HG03378 (cell line): ENCODE measurements around the gene NUFIP1.
A peak's percentile ranks its signal among the peaks of the same experiment; 100 is the strongest.
"Not testable (repeated sequence)": the region's sequence is repeated elsewhere in the genome, so short reads cannot be mapped to it uniquely, and the experiment has no call there.

Experiments used
- ATAC-seq: cut with Tn5 transposase; IDR thresholded peaks from one replicate; pipeline ENCODE4 v1.9.1; 2021; ENCODE audit warnings: mild to moderate bottlenecking, moderate library complexity; ENCODE audit not compliant: unreplicated experiment

Gene NUFIP1

GRCh38 chr13:44989071-44989889, at the start of gene NUFIP1, which contains the start of gene GPALPP1:
Gene NUFIP1, minus strand, starts transcription at chr13:44989471. Its CDS starts 35 bp downstream, at chr13:44989436.
Gene GPALPP1, plus strand, starts transcription at chr13:44989538. Its CDS starts 117 bp downstream, at chr13:44989655.
- ATAC-seq, result peak; percentile 92

DNA sequence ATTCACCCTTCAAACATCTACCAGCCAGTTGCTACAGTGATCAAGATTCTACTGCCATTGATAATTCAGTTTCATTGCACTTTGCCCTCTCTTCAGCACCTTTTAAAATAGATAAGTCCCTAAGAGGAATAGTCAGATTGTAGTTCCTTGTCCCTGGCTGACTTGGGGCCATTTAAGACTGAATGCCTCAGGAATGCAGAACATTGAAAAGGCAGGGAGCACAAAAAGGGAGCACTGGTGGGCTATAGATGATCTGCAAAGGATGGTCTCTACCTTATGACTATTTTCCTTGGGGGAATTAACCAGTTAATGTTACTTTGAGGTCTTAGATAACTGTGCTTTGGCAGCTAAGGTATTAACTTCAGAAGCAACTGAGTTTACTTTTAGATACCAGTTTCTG, 46.9 kb upstream of the NUFIP1 start:
- no peak for ATAC-seq

DNA sequence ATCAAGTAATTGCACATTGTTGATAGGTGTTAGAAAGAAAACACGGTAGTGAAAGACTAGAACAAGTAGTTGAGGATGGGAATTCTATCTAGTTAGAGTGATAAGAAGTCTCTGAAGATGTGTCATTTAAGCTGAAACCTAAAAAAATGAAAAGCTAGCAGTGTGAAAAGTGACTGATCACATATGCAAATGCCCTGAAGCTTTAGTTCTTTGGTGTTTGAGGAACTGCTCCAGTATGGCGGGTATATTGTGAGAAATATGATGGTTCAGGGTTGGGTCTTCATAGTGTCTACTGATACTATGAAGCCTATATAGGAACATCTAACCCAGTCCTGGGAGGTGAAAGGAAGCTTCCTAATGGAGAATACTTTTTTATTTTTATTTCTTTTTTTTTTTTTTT, 45.1 kb upstream of the NUFIP1 start:
- no peak for ATAC-seq

DNA sequence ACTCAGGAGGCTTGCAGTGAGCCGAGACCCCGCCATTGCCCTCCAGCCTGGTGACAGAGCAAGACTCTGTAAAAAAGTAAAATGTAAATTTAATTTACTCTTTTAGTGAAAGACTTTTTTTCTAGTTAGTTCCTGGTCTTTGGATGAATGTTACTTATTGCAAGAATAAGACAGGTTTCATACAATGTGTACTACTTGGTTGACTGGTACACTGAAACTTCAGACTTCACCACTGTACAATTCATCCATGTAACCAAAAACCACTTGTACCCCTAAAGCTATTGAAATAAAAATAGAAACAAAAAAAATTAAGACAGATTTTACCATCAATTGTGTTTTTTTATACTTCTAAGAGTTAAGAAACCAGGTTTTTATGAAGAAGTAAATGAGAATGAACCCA, 35.6 kb upstream of the NUFIP1 start:
- ATAC-seq, result no peak

- ATAC-seq, result no peak
Measured at GRCh38 chr13:45021250-45021649, 32.0 kb upstream of the NUFIP1 start.

GRCh38 chr13:45019981-45020380, 30.7 kb upstream of the NUFIP1 start:
- ATAC-seq, result not testable (repeated sequence)

DNA sequence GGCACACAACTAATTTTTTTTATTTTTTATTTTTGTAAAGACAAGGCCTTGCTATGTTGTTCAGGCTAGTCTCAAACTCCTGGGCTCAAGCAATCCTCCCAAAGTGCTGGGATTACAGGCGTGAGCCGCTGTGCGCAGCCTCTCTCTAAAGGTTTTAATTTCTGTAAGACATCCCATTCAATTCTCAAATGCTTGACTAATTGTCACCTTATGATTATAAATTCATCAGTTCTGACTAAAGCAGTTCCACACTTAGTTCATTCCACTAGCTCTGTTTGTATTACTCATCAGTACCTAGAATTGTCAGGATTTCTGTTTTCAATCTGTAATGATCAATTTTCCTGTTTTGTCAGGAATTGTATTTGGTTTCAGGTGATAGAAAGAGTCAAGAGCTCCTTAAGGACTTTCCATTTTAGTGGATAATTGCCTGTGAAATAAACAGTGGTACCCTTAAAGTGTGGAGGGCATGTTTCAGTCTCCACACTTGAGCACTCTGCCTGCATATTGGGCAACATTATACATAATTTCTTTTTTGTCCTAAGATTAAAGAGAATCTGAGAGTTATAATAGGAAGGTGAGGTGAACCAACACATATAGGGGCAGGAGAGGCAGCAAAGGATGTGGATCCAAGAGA, 27.6 kb upstream of the NUFIP1 start:
- no peak for ATAC-seq

- no peak for ATAC-seq
Measured at GRCh38 chr13:45015300-45015699, 26.0 kb upstream of the NUFIP1 start.

GRCh38 chr13:45011198-45011597, 21.9 kb upstream of the NUFIP1 start:
- ATAC-seq, result no peak

DNA sequence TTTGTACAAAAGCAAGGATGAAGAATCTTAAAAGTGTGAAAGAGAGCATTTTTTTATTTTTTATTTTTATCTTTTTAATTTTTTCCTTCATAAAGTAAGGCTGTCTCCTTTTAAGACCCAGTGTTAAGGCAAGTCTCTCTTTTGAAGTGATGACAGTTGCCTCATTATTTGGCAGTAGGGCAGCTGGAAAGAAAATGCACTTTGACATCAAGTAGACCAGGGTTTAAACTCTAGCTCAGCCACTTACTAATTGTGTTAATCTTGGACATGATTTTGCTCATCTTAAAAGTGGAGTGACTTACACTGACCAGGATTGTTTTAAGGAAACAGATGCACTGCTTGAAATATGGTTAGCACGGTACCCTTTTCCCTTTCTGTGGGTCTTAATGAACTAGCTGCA, 18.6 kb upstream of the NUFIP1 start:
- ATAC-seq, result no peak

- no peak for ATAC-seq
Measured at GRCh38 chr13:45007225-45007624, 18.0 kb upstream of the NUFIP1 start.

GRCh38 chr13:45004096-45004495, 14.8 kb upstream of the NUFIP1 start:
- ATAC-seq, result no peak

GRCh38 chr13:45003417-45003816, 14.1 kb upstream of the NUFIP1 start:
- ATAC-seq, result no peak

- peak; percentile 11 for ATAC-seq
Measured at GRCh38 chr13:44989941-44990340, 670 bp upstream of the NUFIP1 start.

DNA sequence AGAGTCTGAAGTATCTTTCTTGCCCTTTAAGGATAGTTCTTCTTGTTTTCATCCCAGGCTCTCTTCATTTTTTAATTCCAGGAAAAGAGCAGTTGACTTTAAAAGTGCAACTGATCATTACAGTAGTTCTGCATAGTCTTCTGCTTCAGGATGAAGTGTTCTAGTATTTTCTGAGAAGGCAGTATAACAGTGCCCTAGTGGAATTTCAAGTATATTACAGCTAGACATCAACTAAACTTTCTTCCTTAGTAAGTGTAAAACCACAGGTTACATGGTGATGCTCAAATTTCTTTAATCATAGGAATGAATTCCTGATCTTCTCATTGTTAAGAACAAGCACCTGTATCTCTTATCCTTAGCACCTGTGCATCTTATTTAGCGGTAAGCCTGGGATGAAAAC, 10.9 kb downstream of the NUFIP1 start:
- no peak for ATAC-seq

GRCh38 chr13:44976949-44977583, 12.2 kb downstream of the NUFIP1 start:
- ATAC-seq, result no peak

GRCh38 chr13:44976196-44976595, 13.1 kb downstream of the NUFIP1 start:
- ATAC-seq, result no peak

GRCh38 chr13:44974056-44974793, 15.0 kb downstream of the NUFIP1 start:
- no peak for ATAC-seq

DNA sequence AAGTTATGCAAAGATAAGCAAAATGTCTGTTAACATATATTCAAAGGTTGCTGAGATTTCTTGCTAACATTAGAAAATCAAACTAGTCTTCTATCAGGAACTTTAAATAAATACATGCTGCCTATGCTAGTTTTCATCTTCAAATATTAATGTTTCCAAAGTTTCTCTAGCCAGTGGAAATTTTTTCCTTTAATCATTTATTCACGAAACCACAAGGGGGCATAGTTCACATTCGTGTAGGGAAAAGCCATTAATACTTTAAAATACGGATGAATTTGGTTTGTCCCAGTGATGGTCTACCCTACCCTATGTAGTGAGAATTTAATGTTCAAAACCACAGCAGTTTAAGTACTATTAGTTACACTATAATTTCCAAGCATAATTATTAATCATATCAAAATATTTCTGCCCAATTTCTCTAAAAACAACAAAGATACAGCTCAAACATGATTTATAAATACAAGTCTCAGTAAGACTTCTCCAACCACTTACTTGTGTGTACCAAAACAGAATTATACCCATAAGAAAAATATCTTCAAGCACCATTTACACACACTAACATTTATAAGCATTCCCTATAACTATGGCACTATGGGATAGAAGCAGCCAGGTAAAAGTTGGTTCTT, 16.2 kb downstream of the NUFIP1 start:
- no peak for ATAC-seq
